K562 (cell line): ENCODE measurements around the gene DBP. TPM values are rescaled to one million over a fixed set of nuclear protein-coding genes. Genes with fewer than 3 reads are reported as not detected.

Source experiments
- DACH1 ChIP-seq: fragments of 450-650 bp; IDR thresholded peaks from 2 replicates; pipeline ENCODE4 v1.6.1; 2018; ENCODE audit not compliant: partially characterized antibody
- ESRRB ChIP-seq: fragments of 250-450 bp; sonication (Bioruptor Pico); IDR thresholded peaks from 2 replicates; pipeline ENCODE4 v1.5.0; 2020; ENCODE audit warnings: mild to moderate bottlenecking, moderate library complexity, borderline replicate concordance
- ETV6 ChIP-seq, 3 experiments: fragments of 150-350 bp in 1 of 3; sonication (generic) in 1 of 3; formaldehyde crosslinking in 1 of 3; IDR thresholded peaks; 2 replicates each; pipeline versions ENCODE4 v1.6.1 to v1.8.0; 2014 to 2022; ENCODE audit warnings: borderline replicate concordance in 2 of 3, low read depth in 2 of 3, antibody characterized with exemption in 1 of 3, low read length in 1 of 3, mild to moderate bottlenecking in 1 of 3, missing genetic modification reagents in 1 of 3
- FOS ChIP-seq: IDR thresholded peaks from 3 replicates; pipeline ENCODE4 v1.6.1; 2011; ENCODE audit not compliant: insufficient read length; ENCODE audit errors: extremely low read depth
- FOXJ2 ChIP-seq: fragments of 200-800 bp; sonication (Bioruptor generic); IDR thresholded peaks from 2 replicates; pipeline ENCODE4 v1.6.1; 2016; ENCODE audit warnings: missing genetic modification characterization, missing compliant biosample characterization
- GATAD2A ChIP-seq: fragments of 450-650 bp; IDR thresholded peaks from 2 replicates; pipeline ENCODE4 v1.6.1; 2017
- HDGF ChIP-seq: fragments of 450-650 bp; IDR thresholded peaks from 2 replicates; pipeline ENCODE4 v1.6.1; 2016
- ILK ChIP-seq: fragments of 450-650 bp; IDR thresholded peaks from 2 replicates; pipeline ENCODE4 v1.6.1; 2016; ENCODE audit warnings: missing genetic modification characterization, low read depth, mild to moderate bottlenecking, missing compliant biosample characterization, moderate library complexity, borderline replicate concordance
- SIN3A ChIP-seq, 2 experiments: fragments of 150-350 bp in 1 of 2; IDR thresholded peaks; 2 replicates each; pipeline ENCODE4 v1.6.1; 2011 to 2016; ENCODE audit warnings: borderline replicate concordance in 2 of 2, low read depth in 2 of 2, low read length in 2 of 2, mild to moderate bottlenecking in 2 of 2, moderate library complexity in 2 of 2; ENCODE audit not compliant: control insufficient read depth in 1 of 2
- TFAP4 ChIP-seq: sonication (generic); formaldehyde crosslinking; IDR thresholded peaks from 2 replicates; pipeline ENCODE4 v1.8.0; 2022; ENCODE audit warnings: missing genetic modification reagents, mild to moderate bottlenecking, moderate library complexity, borderline replicate concordance
- THRA ChIP-seq: fragments of 450-650 bp; IDR thresholded peaks from 2 replicates; pipeline ENCODE4 v1.6.1; 2017; ENCODE audit warnings: mild to moderate bottlenecking, moderate library complexity
- ZNF239 ChIP-seq: fragments of 250-450 bp; sonication (Bioruptor Pico); IDR thresholded peaks from 2 replicates; pipeline ENCODE4 v1.4.0; 2020; ENCODE audit warnings: mild to moderate bottlenecking
- ZNF444 ChIP-seq: fragments of 250-450 bp; sonication (Bioruptor Pico); IDR thresholded peaks from 2 replicates; pipeline ENCODE4 v1.4.0; 2020; ENCODE audit warnings: mild to moderate bottlenecking, moderate library complexity
- ZNF561 ChIP-seq: fragments of 450-650 bp; formaldehyde crosslinking; conservative IDR thresholded peaks from 2 replicates; pipeline ENCODE4 v1.4.0; 2020; ENCODE audit warnings: mild to moderate bottlenecking, moderate library complexity
- ZNF655 ChIP-seq: fragments of 250-450 bp; sonication (Bioruptor Pico); IDR thresholded peaks from 2 replicates; pipeline ENCODE4 v1.5.0; 2021
- polyA plus RNA-seq, 8 experiments: library from polyadenylated mRNA; depleted of rRNA in 4 of 8; stranded (reverse) in 5 of 8; unstranded in 3 of 8; fragments of >200 nt; fragmentation: Nextera tagmentation in 2 of 8; fragmentation: Illumina TruSeq in 1 of 8; extraction: Ambion mirVana in 2 of 8; extraction: Trizol in 1 of 8; gene quantifications; 2 replicates each; pipeline versions ENCODE4 v1.2.1 to v1.2.3, GENCODE V29; 2011 to 2014; ENCODE audit warnings: inconsistent platforms in 1 of 8, missing spikeins in 1 of 8
- total RNA-seq, 7 experiments: library from RNA; depleted of rRNA in 6 of 7; stranded (reverse); fragments of >200 nt in 6 of 7; fragmentation: Illumina TruSeq in 2 of 7; extraction: Trizol in 2 of 7; gene quantifications; 2 replicates each; pipeline versions ENCODE4 v1.2.1 to v1.2.3, GENCODE V29; 2011 to 2021; ENCODE audit warnings: low replicate concordance in 1 of 7
- TF ChIP-seq, protein P1 (sequence below), 2 experiments: fragments of 450-650 bp; formaldehyde crosslinking in 1 of 2; IDR thresholded peaks; 2 replicates each; pipeline versions ENCODE4 v1.4.0 to v1.6.1; 2014 to 2020; ENCODE audit warnings: mild to moderate bottlenecking in 2 of 2, borderline replicate concordance in 1 of 2, low read depth in 1 of 2

The DBP gene
- total and polyA plus RNA-seq, 9 of the 15 experiments (the other 6 are each of a cell fraction or from before 2014, with no cell fraction given), result 0.25 to 5.5 (median 1.8) TPM

GRCh38 chr19:48637449-48637947 is 319 bp upstream of the DBP start (continued):
- TF ChIP-seq HDGF (no peak), TFAP4 (CRISPR knock-in tag) (peak; percentile 84), THRA (no peak), ESRRB (no peak), ZNF561 (CRISPR knock-in tag) (no peak), ZNF239 (CRISPR knock-in tag) (no peak), FOS (peak; percentile 88), DACH1 (no peak), ZNF444 (CRISPR knock-in tag) (no peak), SIN3A (IDR thresholded peaks at IDR 0.05; ENCODE audit: borderline replicate concordance in 2 of 2, control insufficient read depth in 1 of 2, low read depth in 2 of 2, low read length in 2 of 2) (peak in 1 of 2 experiments; percentile 18; a peak in 1 of 4 replicates), FOXJ2 (peak; percentile 37; the same call in 1 of the 2 replicates), ETV6 (IDR thresholded peaks at IDR 0.05; ENCODE audit: borderline replicate concordance in 1 of 2, low read depth in 2 of 2, low read length in 1 of 2) (0 out of 4 replicates have a peak, but pooled peaks of 1 of the 2 experiments have one; percentile 16), ETV6 (CRISPR knock-in tag; IDR thresholded peaks at IDR 0.05; ENCODE audit: borderline replicate concordance) (peak; percentile 98; the same call in 1 of the 2 replicates), GATAD2A (no peak), ILK (tag) (no peak), ZNF655 (CRISPR knock-in tag) (no peak)
- TF ChIP-seq, protein P1, sequence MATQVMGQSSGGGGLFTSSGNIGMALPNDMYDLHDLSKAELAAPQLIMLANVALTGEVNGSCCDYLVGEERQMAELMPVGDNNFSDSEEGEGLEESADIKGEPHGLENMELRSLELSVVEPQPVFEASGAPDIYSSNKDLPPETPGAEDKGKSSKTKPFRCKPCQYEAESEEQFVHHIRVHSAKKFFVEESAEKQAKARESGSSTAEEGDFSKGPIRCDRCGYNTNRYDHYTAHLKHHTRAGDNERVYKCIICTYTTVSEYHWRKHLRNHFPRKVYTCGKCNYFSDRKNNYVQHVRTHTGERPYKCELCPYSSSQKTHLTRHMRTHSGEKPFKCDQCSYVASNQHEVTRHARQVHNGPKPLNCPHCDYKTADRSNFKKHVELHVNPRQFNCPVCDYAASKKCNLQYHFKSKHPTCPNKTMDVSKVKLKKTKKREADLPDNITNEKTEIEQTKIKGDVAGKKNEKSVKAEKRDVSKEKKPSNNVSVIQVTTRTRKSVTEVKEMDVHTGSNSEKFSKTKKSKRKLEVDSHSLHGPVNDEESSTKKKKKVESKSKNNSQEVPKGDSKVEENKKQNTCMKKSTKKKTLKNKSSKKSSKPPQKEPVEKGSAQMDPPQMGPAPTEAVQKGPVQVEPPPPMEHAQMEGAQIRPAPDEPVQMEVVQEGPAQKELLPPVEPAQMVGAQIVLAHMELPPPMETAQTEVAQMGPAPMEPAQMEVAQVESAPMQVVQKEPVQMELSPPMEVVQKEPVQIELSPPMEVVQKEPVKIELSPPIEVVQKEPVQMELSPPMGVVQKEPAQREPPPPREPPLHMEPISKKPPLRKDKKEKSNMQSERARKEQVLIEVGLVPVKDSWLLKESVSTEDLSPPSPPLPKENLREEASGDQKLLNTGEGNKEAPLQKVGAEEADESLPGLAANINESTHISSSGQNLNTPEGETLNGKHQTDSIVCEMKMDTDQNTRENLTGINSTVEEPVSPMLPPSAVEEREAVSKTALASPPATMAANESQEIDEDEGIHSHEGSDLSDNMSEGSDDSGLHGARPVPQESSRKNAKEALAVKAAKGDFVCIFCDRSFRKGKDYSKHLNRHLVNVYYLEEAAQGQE (IDR thresholded peaks at IDR 0.05; ENCODE audit: borderline replicate concordance), result no peak
- TF ChIP-seq, protein P1 (CRISPR knock-in tag; IDR thresholded peaks at IDR 0.05; ENCODE audit: low read depth), result no peak
